ENCODE data around the gene STRIT1. TPM values are rescaled to one million over a fixed set of nuclear protein-coding genes. Genes with fewer than 3 reads are reported as not detected.
"Not testable (repeated sequence)": the region's sequence is repeated elsewhere in the genome, so short reads cannot be mapped to it uniquely, and the experiment has no call there.

The STRIT1 gene
- polyA plus RNA-seq, 4 donors = 2.3 to 2.8 (median 2.3) TPM; not detected in 1

GRCh38 chr3:155275159-155275754 lies 18.2 kb downstream of the STRIT1 start:
- not testable (repeated sequence) for DNase-seq (ENCODE audit: low read depth in 4 of 4, low spot score in 3 of 4)

GRCh38 chr3:155274435-155274834 lies 19.0 kb downstream of the STRIT1 start:
- DNase-seq (ENCODE audit: low read depth in 4 of 4, low spot score in 3 of 4) = not testable (repeated sequence)

- no peak for DNase-seq (ENCODE audit: low read depth in 4 of 4, low spot score in 3 of 4)
Observed at GRCh38 chr3:155271343-155271613, 22.2 kb downstream of the STRIT1 start.

- DNase-seq (ENCODE audit: low read depth in 4 of 4, low spot score in 3 of 4) = no peak
Observed at GRCh38 chr3:155270485-155271342, 22.8 kb downstream of the STRIT1 start.

GRCh38 chr3:155270063-155270462 lies 23.4 kb downstream of the STRIT1 start:
- DNase-seq (ENCODE audit: low read depth in 4 of 4, low spot score in 3 of 4) = peak in 1 of 4 donors; percentile 17

GRCh38 chr3:155262855-155263254 lies 30.6 kb downstream of the STRIT1 start:
- not testable (repeated sequence) for DNase-seq (ENCODE audit: low read depth in 4 of 4, low spot score in 3 of 4)

GRCh38 chr3:155262295-155262694 lies 31.2 kb downstream of the STRIT1 start:
- DNase-seq (ENCODE audit: low read depth in 4 of 4, low spot score in 3 of 4) = no peak

- DNase-seq (ENCODE audit: low read depth in 4 of 4, low spot score in 3 of 4) = no peak
Observed at GRCh38 chr3:155254445-155254844, 39.0 kb downstream of the STRIT1 start.

- no peak for DNase-seq (ENCODE audit: low read depth in 4 of 4, low spot score in 3 of 4)
Observed at GRCh38 chr3:155252535-155252934, 40.9 kb downstream of the STRIT1 start.

GRCh38 chr3:155252021-155252420 lies 41.5 kb downstream of the STRIT1 start:
- no peak for DNase-seq (ENCODE audit: low read depth in 4 of 4, low spot score in 3 of 4)

- no peak for DNase-seq (ENCODE audit: low read depth in 4 of 4, low spot score in 3 of 4)
Observed at GRCh38 chr3:155248531-155249187, 44.8 kb downstream of the STRIT1 start.

- no peak for DNase-seq (ENCODE audit: low read depth in 4 of 4, low spot score in 3 of 4)
Observed at GRCh38 chr3:155244699-155245098, 48.8 kb downstream of the STRIT1 start.

- no peak for DNase-seq (ENCODE audit: low read depth in 4 of 4, low spot score in 3 of 4)
Observed at GRCh38 chr3:155244216-155244615, 49.3 kb downstream of the STRIT1 start.

GRCh38 chr3:155243512-155243921 lies 50.0 kb downstream of the STRIT1 start:
- no peak for DNase-seq (ENCODE audit: low read depth in 4 of 4, low spot score in 3 of 4)

GRCh38 chr3:155242342-155242741 lies 51.1 kb downstream of the STRIT1 start:
- no peak for DNase-seq (ENCODE audit: low read depth in 4 of 4, low spot score in 3 of 4)

- no peak for DNase-seq (ENCODE audit: low read depth in 4 of 4, low spot score in 3 of 4)
Observed at GRCh38 chr3:155241579-155241978, 51.9 kb downstream of the STRIT1 start.

Other genes with a start within 250 kb of the STRIT1 start
- 100 to 1,000 TPM in 3 of 4 donors, 10 to 100 TPM in 1; 21.9 to 433 (median 413) TPM for gene MME, start 213.4 kb downstream of the STRIT1 start, polyA plus RNA-seq (ENCODE audit: insufficient read length in 4 of 4)

Measured in left renal pelvis (tissue), 4 donors.